22Rv1 (cell line): ENCODE results near the gene PLEKHM3.

Experiments
- H3K27ac ChIP-seq: fragments of 450-650 bp; 2 replicates; pipeline ENCODE4 v1.5.1; 2017
- CTCF ChIP-seq: fragments of 450-650 bp; IDR thresholded peaks from 2 replicates; pipeline ENCODE4 v1.5.1; 2017; ENCODE audit warnings: mild to moderate bottlenecking
- ZFX ChIP-seq: fragments of 450-650 bp; IDR thresholded peaks from 2 replicates; pipeline ENCODE4 v1.6.1; 2017; ENCODE audit warnings: antibody characterized with exemption, borderline replicate concordance

Gene PLEKHM3

GRCh38 chr2:207819021-207819797, 206.1 kb downstream of the PLEKHM3 start:
- TF ChIP-seq CTCF (no peak), ZFX (no peak)

GRCh38 chr2:207816546-207816945, 208.8 kb downstream of the PLEKHM3 start:
- no peak overlapping the region for H3K27ac ChIP-seq
- TF ChIP-seq ZFX (no peak), CTCF (no peak)

More at GRCh38 chr2:207819021-207819797, 206.1 kb downstream of the PLEKHM3 start:
- H3K27ac ChIP-seq: peak overlapping the region; percentile 63

- no peak for TF ChIP-seq CTCF
- no peak for TF ChIP-seq ZFX
- H3K27ac ChIP-seq: no peak overlapping the region
Measured at GRCh38 chr2:207815254-207815653, 210.1 kb downstream of the PLEKHM3 start.

- TF ChIP-seq CTCF: no peak
- TF ChIP-seq ZFX: no peak
- no peak overlapping the region for H3K27ac ChIP-seq
Measured at GRCh38 chr2:207813942-207814341, 211.4 kb downstream of the PLEKHM3 start.

- TF ChIP-seq ZFX (no peak), CTCF (no peak)
- H3K27ac ChIP-seq: no peak overlapping the region
Measured at GRCh38 chr2:207813221-207813916, 212.0 kb downstream of the PLEKHM3 start.

- TF ChIP-seq CTCF (no peak), ZFX (no peak)
Measured at GRCh38 chr2:207812726-207813080, 212.6 kb downstream of the PLEKHM3 start.

More at GRCh38 chr2:207812726-207813080, 212.6 kb downstream of the PLEKHM3 start:
- H3K27ac ChIP-seq: no peak overlapping the region
